DMS79 treated with DMSO at 0.1 percent for 48 hours (cell line): ENCODE measurements around the gene POC1A.

Experiments
- DNase-seq: peaks from one replicate; lab custom pipeline; 2025; lab: John Stamatoyannopoulos, UW

The POC1A gene

GRCh38 chr3:52026041-52026440 is 128.2 kb downstream of the POC1A start:
- DNase-seq: no peak

DNA sequence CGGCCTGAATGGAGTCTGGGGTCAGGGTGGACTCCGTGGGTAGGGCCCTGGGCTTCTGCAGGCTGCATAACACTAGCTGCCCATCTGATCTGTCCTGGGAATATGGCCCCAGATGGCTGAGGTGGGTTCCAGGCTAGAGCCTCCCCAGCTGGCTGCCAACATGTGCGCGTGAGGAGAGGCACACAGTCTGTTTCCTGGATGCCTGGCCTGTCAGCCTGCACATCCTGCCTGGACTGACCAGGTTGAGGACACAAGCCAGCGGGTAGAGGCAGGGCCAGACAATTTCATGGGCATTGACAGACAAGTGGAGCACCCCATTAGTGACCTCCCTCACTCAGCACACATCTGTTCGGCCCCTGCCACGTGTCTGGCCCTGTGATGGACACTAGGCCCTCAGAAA is 128.8 kb downstream of the POC1A start:
- DNase-seq: no peak
